IMR-90 (cell line): ENCODE data around the gene COQ2.
"Not testable (repeated sequence)": the region's sequence is repeated elsewhere in the genome, so short reads cannot be mapped to it uniquely, and the experiment has no call there.

Experiments used
- BHLHE40 ChIP-seq: fragments of 150-350 bp; IDR thresholded peaks from 2 replicates; pipeline ENCODE4 v1.6.1; 2016; ENCODE audit warnings: mild to moderate bottlenecking, low read depth, low read length
- CEBPB ChIP-seq: IDR thresholded peaks from 2 replicates; pipeline ENCODE4 v1.6.1; 2012; ENCODE audit warnings: low read depth, low read length, improper control_type of control experiment
- CTCF ChIP-seq: conservative IDR thresholded peaks from 2 replicates; pipeline ENCODE4 v1.5.1; 2012; ENCODE audit warnings: mild to moderate bottlenecking, low read depth, low read length, improper control_type of control experiment
- FOS ChIP-seq: fragments of 150-350 bp; IDR thresholded peaks from 2 replicates; pipeline ENCODE4 v1.6.1; 2016; ENCODE audit warnings: low read depth, low read length
- MAFK ChIP-seq: IDR thresholded peaks from 2 replicates; pipeline ENCODE4 v1.6.1; 2012; ENCODE audit warnings: low read depth, low read length, improper control_type of control experiment
- MAZ ChIP-seq: IDR thresholded peaks from 2 replicates; pipeline ENCODE4 v1.6.1; 2012; ENCODE audit warnings: low read depth, mild to moderate bottlenecking, low read length, improper control_type of control experiment, moderate library complexity, borderline replicate concordance
- MXI1 ChIP-seq: IDR thresholded peaks from 2 replicates; pipeline ENCODE4 v1.6.1; 2012; ENCODE audit warnings: low read depth, mild to moderate bottlenecking, low read length, moderate library complexity, borderline replicate concordance
- NFE2L2 ChIP-seq: fragments of 150-350 bp; IDR thresholded peaks from 2 replicates; pipeline ENCODE4 v1.6.1; 2016; ENCODE audit warnings: low read depth, mild to moderate bottlenecking, low read length
- POLR2A ChIP-seq: IDR thresholded peaks from 2 replicates; pipeline ENCODE4 v1.6.1; 2012; ENCODE audit warnings: mild to moderate bottlenecking, low read depth, low read length
- RAD21 ChIP-seq: IDR thresholded peaks from 2 replicates; pipeline ENCODE4 v1.6.1; 2012; ENCODE audit warnings: low read length, improper control_type of control experiment
- RFX5 ChIP-seq: IDR thresholded peaks from 2 replicates; pipeline ENCODE4 v1.8.0; 2012; ENCODE audit warnings: low read depth, mild to moderate bottlenecking, low read length, moderate library complexity
- TF ChIP-seq, protein P1 (sequence below): fragments of 150-350 bp; IDR thresholded peaks from 2 replicates; pipeline ENCODE4 v1.6.1; 2017; ENCODE audit warnings: mild to moderate bottlenecking, antibody characterized with exemption, low read length, low read depth

DNA sequence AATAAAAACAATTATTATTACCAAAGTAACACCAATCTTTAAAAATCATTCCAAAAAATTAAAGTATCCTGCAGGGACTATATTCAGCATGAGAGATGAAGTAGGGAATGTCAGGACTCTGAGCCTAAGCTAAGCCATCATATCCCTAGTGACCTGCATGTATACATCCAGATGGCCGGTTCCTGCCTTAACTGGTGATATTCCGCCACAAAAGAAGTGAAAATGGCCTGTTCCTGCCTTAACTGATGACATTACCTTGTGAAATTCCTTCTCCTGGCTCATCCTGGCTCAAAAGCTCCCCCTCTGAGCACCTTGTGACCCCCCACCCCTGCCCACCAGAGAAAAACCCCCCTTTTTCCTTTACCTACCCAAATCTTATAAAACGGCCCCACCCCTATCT lies 50.2 kb downstream of the COQ2 start:
- not testable (repeated sequence) for TF ChIP-seq POLR2A, MAZ, CTCF, MAFK, MXI1, RFX5, CEBPB, BHLHE40, NFE2L2, FOS, RAD21
- TF ChIP-seq, protein P1, sequence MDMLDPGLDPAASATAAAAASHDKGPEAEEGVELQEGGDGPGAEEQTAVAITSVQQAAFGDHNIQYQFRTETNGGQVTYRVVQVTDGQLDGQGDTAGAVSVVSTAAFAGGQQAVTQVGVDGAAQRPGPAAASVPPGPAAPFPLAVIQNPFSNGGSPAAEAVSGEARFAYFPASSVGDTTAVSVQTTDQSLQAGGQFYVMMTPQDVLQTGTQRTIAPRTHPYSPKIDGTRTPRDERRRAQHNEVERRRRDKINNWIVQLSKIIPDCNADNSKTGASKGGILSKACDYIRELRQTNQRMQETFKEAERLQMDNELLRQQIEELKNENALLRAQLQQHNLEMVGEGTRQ: not testable (repeated sequence)
